Fibroblast of lung (primary cell): Measurements from ENCODE around the gene TSC22D1. TPM values are rescaled to one million over a fixed set of nuclear protein-coding genes. Genes with fewer than 3 reads are reported as not detected.

Experiments
- DNase-seq, 2 donors: peaks; one replicate each; pipeline versions ENCODE4 v3.0.0 to v3.0.0-alpha.2; 2010; ENCODE audit warnings: low read depth in 2 of 2
- H2AFZ ChIP-seq: 2 replicates; pipeline ENCODE4 v1.5.1; 2012; ENCODE audit warnings: low read length, control low read depth, inconsistent platforms
- H3K27ac ChIP-seq: 2 replicates; pipeline ENCODE4 v1.5.1; 2011; ENCODE audit warnings: low read length, control low read depth; ENCODE audit not compliant: insufficient read depth
- H3K27me3 ChIP-seq: 2 replicates; pipeline ENCODE4 v1.5.1; 2011; ENCODE audit warnings: mild to moderate bottlenecking, low read length; ENCODE audit not compliant: control insufficient read depth, insufficient read depth
- H3K36me3 ChIP-seq: 2 replicates; pipeline ENCODE4 v1.5.1; 2011; ENCODE audit warnings: low read length; ENCODE audit not compliant: control insufficient read depth, insufficient read depth
- H3K4me1 ChIP-seq: 2 replicates; pipeline ENCODE4 v1.5.1; 2011; ENCODE audit warnings: low read length; ENCODE audit not compliant: control insufficient read depth, insufficient read depth; ENCODE audit errors: extremely low read depth
- H3K4me2 ChIP-seq: 2 replicates; pipeline ENCODE4 v1.5.1; 2011; ENCODE audit warnings: low read length, control low read depth; ENCODE audit not compliant: insufficient read depth; ENCODE audit errors: extremely low read depth
- H3K4me3 ChIP-seq, 4 experiments: fragments of 200-600 bp in 1 of 4; sonication (generic) in 1 of 4; replicated peaks in 1 of 4; 2 replicates each; pipeline ENCODE4 v1.5.1; 2011 to 2016; ENCODE audit warnings: low read length in 4 of 4, low read depth in 3 of 4, mild to moderate bottlenecking in 3 of 4, control low read depth in 2 of 4, inconsistent platforms in 1 of 4, mixed read lengths in 1 of 4; ENCODE audit not compliant: insufficient read depth in 1 of 4; ENCODE audit errors: control extremely low read depth in 1 of 4
- H3K79me2 ChIP-seq: 2 replicates; pipeline ENCODE4 v1.5.1; 2012; ENCODE audit warnings: mild to moderate bottlenecking, low read length, inconsistent platforms; ENCODE audit not compliant: control insufficient read depth, insufficient read depth
- H3K9ac ChIP-seq: 2 replicates; pipeline ENCODE4 v1.5.1; 2011; ENCODE audit warnings: mild to moderate bottlenecking, low read length, control low read depth; ENCODE audit not compliant: insufficient read depth
- H3K9me3 ChIP-seq: 2 replicates; pipeline ENCODE4 v1.5.1; 2012; ENCODE audit warnings: low read depth, low read length; ENCODE audit not compliant: control insufficient read depth, insufficient read depth
- H4K20me1 ChIP-seq: 2 replicates; pipeline ENCODE4 v1.5.1; 2011; ENCODE audit warnings: low read length; ENCODE audit not compliant: control insufficient read depth, insufficient read depth; ENCODE audit errors: extremely low read depth
- CTCF ChIP-seq, 2 donors: IDR thresholded peaks in 1 of 2; conservative IDR thresholded peaks in 1 of 2; 1 replicate in 1 of 2; 2 replicates in 1 of 2; pipeline ENCODE4 v1.5.1; 2011 to 2012; ENCODE audit warnings: low read length in 2 of 2, control low read depth in 1 of 2, inconsistent platforms in 1 of 2, low read depth in 1 of 2, mild to moderate bottlenecking in 1 of 2
- EZH2 ChIP-seq: IDR thresholded peaks from 2 replicates; pipeline ENCODE4 v1.5.1; 2012; ENCODE audit warnings: low read length, control low read depth, mild to moderate bottlenecking; ENCODE audit errors: missing control alignments
- polyA plus RNA-seq, 2 donors: library from polyadenylated mRNA; depleted of rRNA in 1 of 2; stranded (reverse) in 1 of 2; unstranded in 1 of 2; fragments of >200 nt; gene quantifications; 2 replicates each; pipeline ENCODE4 v1.2.1, GENCODE V29; 2011 to 2012; ENCODE audit warnings: missing spikeins in 1 of 2
- total RNA-seq: library from RNA; depleted of rRNA; stranded (reverse); fragments of >200 nt; gene quantifications from 2 replicates; pipeline ENCODE4 v1.2.1, GENCODE V29; 2014

TSC22D1 gene
- total and polyA plus RNA-seq, 2 donors (not counting 1 experiment from before 2014, with no cell fraction given), result 80.4 to 97.6 TPM

- TF ChIP-seq EZH2 (no peak), CTCF (conservative IDR thresholded peaks at IDR 0.05 in 1 of 2, IDR thresholded peaks at IDR 0.05 in 1 of 2; ENCODE audit: low read depth in 1 of 2, low read length in 2 of 2) (no peak)
- Histone ChIP-seq H3K27me3 (no peaks in the 10 kb centered on the region), H3K4me2 (no peak overlapping the region), H3K4me1 (no peaks in the 10 kb centered on the region), H3K27ac (no peak overlapping the region), H3K9me3 (no peaks in the 10 kb centered on the region), H2AFZ (no peak overlapping the region), H3K4me3 (no peak overlapping the region), H3K36me3 (no peaks in the 10 kb centered on the region), H4K20me1 (no peaks in the 10 kb centered on the region), H3K9ac (no peak overlapping the region), H3K79me2 (no peaks in the 10 kb centered on the region)
- no peak for DNase-seq
These were observed 169.5 kb downstream of the TSC22D1 start for GRCh38 chr13:44406617-44407016.

DNA sequence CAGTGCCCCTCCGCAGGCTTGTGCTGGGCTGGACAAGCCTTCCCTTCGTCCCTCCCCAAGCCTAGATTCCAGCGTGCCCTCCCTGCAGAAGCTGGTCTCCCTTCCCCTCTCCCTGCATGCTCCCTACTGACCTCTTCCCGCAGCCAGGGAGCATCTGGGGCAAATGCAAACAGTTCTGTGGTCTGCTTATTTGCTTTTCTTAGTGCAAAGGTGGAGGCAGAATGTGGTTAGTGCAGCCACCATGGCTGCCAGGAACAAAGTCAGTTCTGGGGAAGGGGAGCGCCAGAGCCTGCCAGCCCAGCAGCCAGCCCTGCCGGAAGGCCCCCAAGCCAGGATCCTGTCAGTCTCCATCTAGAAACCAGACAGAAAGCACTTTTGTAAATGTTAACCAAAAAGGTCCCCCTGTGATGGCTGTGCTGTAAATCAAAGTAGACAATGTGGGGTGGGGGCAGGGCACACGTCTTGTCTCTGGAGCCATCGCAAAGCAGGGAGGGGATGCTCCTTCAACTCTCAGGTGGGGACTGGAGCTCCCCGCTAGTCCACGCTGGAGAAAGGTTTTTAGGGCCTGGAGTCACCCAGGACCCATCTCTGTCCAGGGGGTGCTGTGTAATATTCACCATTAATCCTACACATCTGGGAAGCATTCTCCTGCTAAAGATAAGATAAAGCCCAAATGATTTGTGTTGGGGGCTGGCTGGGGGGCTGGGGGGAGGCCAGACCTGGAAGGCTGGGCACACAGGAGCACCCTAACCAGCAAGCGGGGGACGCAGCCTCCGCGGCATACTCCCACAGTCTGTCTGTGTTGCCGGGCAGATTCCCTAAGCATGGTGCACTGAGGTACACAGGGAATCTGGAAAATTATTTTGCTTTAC, 171.6 kb downstream of the TSC22D1 start:
- H2AFZ ChIP-seq, result no peak overlapping the region

More for the DNA sequence above, 171.6 kb downstream of the TSC22D1 start:
- Histone ChIP-seq H3K9ac (no peak overlapping the region), H3K9me3 (no peaks in the 10 kb centered on the region), H3K36me3 (no peaks in the 10 kb centered on the region), H4K20me1 (no peaks in the 10 kb centered on the region), H3K4me3 (no peak overlapping the region), H3K79me2 (no peaks in the 10 kb centered on the region), H3K27me3 (no peaks in the 10 kb centered on the region), H3K27ac (no peak overlapping the region), H3K4me1 (no peaks in the 10 kb centered on the region), H3K4me2 (no peak overlapping the region)
- TF ChIP-seq CTCF (conservative IDR thresholded peaks at IDR 0.05 in 1 of 2, IDR thresholded peaks at IDR 0.05 in 1 of 2; ENCODE audit: low read depth in 1 of 2, low read length in 2 of 2), result no peak
- no peak for TF ChIP-seq EZH2
- no peak for DNase-seq
